Endothelial cell of umbilical vein (primary cell): ENCODE measurements around the gene CALD1. TPM values are rescaled to one million over a fixed set of nuclear protein-coding genes. Genes with fewer than 3 reads are reported as not detected.

ENCODE experiments used
- BruUV-seq: library from RNA; stranded (reverse); fragments of 400-500 nt; replicated peaks from 2 replicates; lab custom pipeline; 2021; lab: Mats Ljungman, UMichigan
- CTCF ChIA-PET: fragments of 300-600, 350-600 bp; sonication (Branson Sonifier 250); formaldehyde crosslinking; loops from one replicate; lab custom pipeline; 2021; ENCODE audit warnings: antibody characterized with exemption, inconsistent platforms; lab: Charles Lee
- POLR2A ChIA-PET: fragments of 300-600, 350-600 bp; sonication (Branson Sonifier 250); formaldehyde crosslinking; loops from one replicate; lab custom pipeline; 2021; ENCODE audit warnings: antibody characterized with exemption, inconsistent platforms; lab: Charles Lee
- DNase-seq: peaks from one replicate; pipeline ENCODE4 v3.0.0-alpha.2; 2011; ENCODE audit warnings: low read depth, low spot score
- FAIRE-seq: peaks from 2 replicates; lab custom pipeline; 2011; peaks lifted over from hg19 to GRCh38; lab: Jason Lieb, UNC
- H2AFZ ChIP-seq: 2 replicates; pipeline ENCODE4 v1.6.0; 2012; ENCODE audit warnings: low read depth, low read length, control low read depth, inconsistent platforms
- H3K27ac ChIP-seq: 2 replicates; pipeline ENCODE4 v1.5.1; 2011; ENCODE audit warnings: low read depth, mild to moderate bottlenecking, control low read depth, low read length, moderate library complexity; ENCODE audit not compliant: insufficient read depth
- H3K27me3 ChIP-seq, 2 experiments: 2 replicates each; pipeline versions ENCODE4 v1.6.0 to v1.6.1; 2011; ENCODE audit warnings: low read length in 2 of 2, mixed read lengths in 1 of 2; ENCODE audit not compliant: control insufficient read depth in 2 of 2, insufficient read depth in 2 of 2
- H3K36me3 ChIP-seq, 2 experiments: 2 replicates in 1 of 2; 3 replicates in 1 of 2; pipeline ENCODE4 v1.5.1; 2011; ENCODE audit warnings: low read length in 2 of 2, mild to moderate bottlenecking in 1 of 2, moderate library complexity in 1 of 2; ENCODE audit not compliant: control insufficient read depth in 2 of 2, insufficient read depth in 2 of 2; ENCODE audit errors: extremely low read depth in 1 of 2
- H3K4me1 ChIP-seq: 3 replicates; pipeline ENCODE4 v1.5.1; 2011; ENCODE audit warnings: mild to moderate bottlenecking, low read length; ENCODE audit not compliant: control insufficient read depth, insufficient read depth; ENCODE audit errors: extremely low read depth
- H3K4me2 ChIP-seq: 2 replicates; pipeline ENCODE4 v1.6.1; 2011; ENCODE audit warnings: low read length, control low read depth, mixed read lengths; ENCODE audit not compliant: insufficient read depth
- H3K4me3 ChIP-seq, 3 experiments: fragments of 200-600 bp in 1 of 3; sonication (generic), shearing (Covaris generic) in 1 of 3; replicated peaks in 1 of 3; 2 replicates each; pipeline ENCODE4 v1.5.1; 2011 to 2016; ENCODE audit warnings: control low read depth in 3 of 3, low read length in 3 of 3, mild to moderate bottlenecking in 2 of 3, inconsistent platforms in 1 of 3, low read depth in 1 of 3, moderate library complexity in 1 of 3; ENCODE audit not compliant: insufficient read depth in 1 of 3
- H3K79me2 ChIP-seq: 2 replicates; pipeline ENCODE4 v1.6.0; 2012; ENCODE audit warnings: low read length, inconsistent platforms; ENCODE audit not compliant: control insufficient read depth, insufficient read depth
- H3K9ac ChIP-seq: replicated peaks from 2 replicates; pipeline ENCODE3; 2011; ENCODE audit warnings: low read length, control low read depth; ENCODE audit not compliant: insufficient read depth; ENCODE audit errors: extremely low read depth
- H3K9me1 ChIP-seq: replicated peaks from 3 replicates; pipeline ENCODE4 v1.6.0; 2011; ENCODE audit warnings: mild to moderate bottlenecking, low read length; ENCODE audit not compliant: control insufficient read depth, insufficient read depth; ENCODE audit errors: extremely low read depth
- H3K9me3 ChIP-seq: replicated peaks from 2 replicates; pipeline ENCODE4 v1.5.1; 2012; ENCODE audit warnings: low read length, inconsistent platforms; ENCODE audit not compliant: control insufficient read depth, insufficient read depth
- H4K20me1 ChIP-seq: replicated peaks from 2 replicates; pipeline ENCODE3; 2011; ENCODE audit warnings: mild to moderate bottlenecking, low read length; ENCODE audit not compliant: control insufficient read depth, insufficient read depth; ENCODE audit errors: extremely low read depth
- EZH2 ChIP-seq: IDR thresholded peaks from 2 replicates; pipeline ENCODE4 v1.6.1; 2012; ENCODE audit warnings: borderline replicate concordance, low read depth, mild to moderate bottlenecking, moderate library complexity, low read length, inconsistent platforms; ENCODE audit not compliant: severe bottlenecking
- FOS ChIP-seq: IDR thresholded peaks from 2 replicates; pipeline ENCODE4 v1.6.1; 2011; ENCODE audit warnings: mild to moderate bottlenecking, low read length, moderate library complexity, borderline replicate concordance; ENCODE audit not compliant: insufficient read depth
- GATA2 ChIP-seq: IDR thresholded peaks from 2 replicates; pipeline ENCODE4 v1.7.0; 2011; ENCODE audit warnings: low read depth, mild to moderate bottlenecking, moderate library complexity, mixed read lengths, low read length; ENCODE audit not compliant: insufficient read length, insufficient read depth
- JUN ChIP-seq: IDR thresholded peaks from 2 replicates; pipeline ENCODE4 v1.6.1; 2011; ENCODE audit warnings: borderline replicate concordance, low read depth; ENCODE audit not compliant: insufficient read length, insufficient read depth
- MYC ChIP-seq: IDR thresholded peaks from one replicate; pipeline ENCODE4 v1.6.1; 2011; ENCODE audit warnings: mild to moderate bottlenecking, low read depth, low read length
- POLR2A ChIP-seq: IDR thresholded peaks from 2 replicates; pipeline ENCODE4 v1.6.1; 2012; ENCODE audit warnings: low read depth, mild to moderate bottlenecking, control low read depth, low read length
- POLR2AphosphoS5 ChIP-seq: IDR thresholded peaks from 2 replicates; pipeline ENCODE4 v1.6.1; 2012; ENCODE audit warnings: low read depth, mild to moderate bottlenecking, control low read depth, low read length, moderate library complexity; ENCODE audit not compliant: insufficient read depth
- dilution Hi-C: fragments of 300-500 bp; cut with MboI; formaldehyde crosslinking; loops from one replicate; pipeline ENCODE4 v1.15.0; 2019; ENCODE audit warnings: low sequenced_read_pairs; ENCODE audit not compliant: extremely low pct_ligation_motif_present
- intact Hi-C: fragments of 100-400 bp; cut with micrococcal nuclease; formaldehyde crosslinking; loops from one replicate; pipeline ENCODE4 v1.10.0; 2022
- polyA plus RNA-seq, 4 experiments: library from polyadenylated mRNA; depleted of rRNA in 3 of 4; stranded (reverse) in 3 of 4; unstranded in 1 of 4; fragments of >200 nt; gene quantifications; 2 replicates each; pipeline versions ENCODE4 v1.2.1 to v1.2.3, GENCODE V29; 2011 to 2012; ENCODE audit warnings: missing spikeins in 1 of 4
- total RNA-seq: library from RNA; stranded (reverse); gene quantifications from 2 replicates; pipeline ENCODE4 v1.2.3, GENCODE V29; 2021
- TF ChIP-seq, protein P1 (sequence below): IDR thresholded peaks from 2 replicates; pipeline ENCODE4 v1.6.1; 2011; ENCODE audit not compliant: insufficient read depth, insufficient read length
- TF ChIP-seq, protein P2 (sequence below), 2 donors: IDR thresholded peaks; 1 replicate in 1 of 2; 2 replicates in 1 of 2; pipeline ENCODE4 v1.5.1; 2011; ENCODE audit warnings: low read length in 2 of 2, mild to moderate bottlenecking in 2 of 2, moderate library complexity in 2 of 2, control low read depth in 1 of 2, inconsistent platforms in 1 of 2, low read depth in 1 of 2; ENCODE audit not compliant: insufficient read depth in 1 of 2; ENCODE audit errors: extremely low read depth in 1 of 2

Gene CALD1
- total and polyA plus RNA-seq, 2 donors (not counting 3 experiments of a cell fraction or from before 2014, with no cell fraction given) = 136 to 307 TPM

DNA sequence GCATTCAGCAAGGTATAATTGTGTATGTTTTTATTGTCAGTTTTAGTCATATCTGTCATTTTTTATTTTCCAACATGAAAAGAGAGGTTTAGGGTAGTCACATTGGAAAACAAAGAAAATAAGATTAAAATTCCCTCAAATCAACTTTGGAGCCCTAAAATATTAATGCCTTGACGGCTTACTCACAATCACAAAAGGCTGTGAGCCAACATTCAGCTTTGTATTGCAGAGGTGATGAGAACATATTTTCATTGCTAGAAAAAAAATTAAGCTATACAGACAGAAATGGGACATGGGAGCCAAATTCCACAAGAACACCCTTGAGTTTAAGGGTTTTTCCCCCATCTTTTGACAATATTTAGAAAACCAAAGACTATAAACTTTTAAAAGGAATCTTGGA is 30.2 kb downstream of the CALD1 start:
- H3K79me2 ChIP-seq = peaks cover 94% of the 10 kb centered on the region
- no peaks in the 10 kb centered on the region for H3K9me3 ChIP-seq
- dilution Hi-C loops = no loop called here
- H3K27ac ChIP-seq = no peak overlapping the region
- H4K20me1 ChIP-seq = no peaks in the 10 kb centered on the region
- CTCF ChIA-PET = interaction anchor here (1.1 to 1.2 kb wide), 2 partner anchors 10 to 176 kb away, joined by 3 read pairs; no protein-coding TSS in a partner anchor
- H3K36me3 ChIP-seq = peaks cover 0 to 3% of the 10 kb centered on the region in 2 experiments
- peaks cover 55% of the 10 kb centered on the region for H3K4me1 ChIP-seq
- H3K27me3 ChIP-seq = no peaks in the 10 kb centered on the region
- FAIRE-seq (no peak), DNase-seq (no peak)
- no peak overlapping the region for H3K4me3 ChIP-seq
- POLR2A ChIA-PET = no interaction called here
- no peak overlapping the region for H2AFZ ChIP-seq
- no TSS peak for BruUV-seq
- intact Hi-C loops = no loop called here
- no peak overlapping the region for H3K9ac ChIP-seq
- no peaks in the 10 kb centered on the region for H3K9me1 ChIP-seq
- no peak for TF ChIP-seq POLR2A
- TF ChIP-seq MYC = no peak
- no peak for TF ChIP-seq EZH2
- TF ChIP-seq, protein P1, sequence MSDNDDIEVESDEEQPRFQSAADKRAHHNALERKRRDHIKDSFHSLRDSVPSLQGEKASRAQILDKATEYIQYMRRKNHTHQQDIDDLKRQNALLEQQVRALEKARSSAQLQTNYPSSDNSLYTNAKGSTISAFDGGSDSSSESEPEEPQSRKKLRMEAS = no peak
- TF ChIP-seq POLR2AphosphoS5 = no peak
- TF ChIP-seq, protein P2, sequence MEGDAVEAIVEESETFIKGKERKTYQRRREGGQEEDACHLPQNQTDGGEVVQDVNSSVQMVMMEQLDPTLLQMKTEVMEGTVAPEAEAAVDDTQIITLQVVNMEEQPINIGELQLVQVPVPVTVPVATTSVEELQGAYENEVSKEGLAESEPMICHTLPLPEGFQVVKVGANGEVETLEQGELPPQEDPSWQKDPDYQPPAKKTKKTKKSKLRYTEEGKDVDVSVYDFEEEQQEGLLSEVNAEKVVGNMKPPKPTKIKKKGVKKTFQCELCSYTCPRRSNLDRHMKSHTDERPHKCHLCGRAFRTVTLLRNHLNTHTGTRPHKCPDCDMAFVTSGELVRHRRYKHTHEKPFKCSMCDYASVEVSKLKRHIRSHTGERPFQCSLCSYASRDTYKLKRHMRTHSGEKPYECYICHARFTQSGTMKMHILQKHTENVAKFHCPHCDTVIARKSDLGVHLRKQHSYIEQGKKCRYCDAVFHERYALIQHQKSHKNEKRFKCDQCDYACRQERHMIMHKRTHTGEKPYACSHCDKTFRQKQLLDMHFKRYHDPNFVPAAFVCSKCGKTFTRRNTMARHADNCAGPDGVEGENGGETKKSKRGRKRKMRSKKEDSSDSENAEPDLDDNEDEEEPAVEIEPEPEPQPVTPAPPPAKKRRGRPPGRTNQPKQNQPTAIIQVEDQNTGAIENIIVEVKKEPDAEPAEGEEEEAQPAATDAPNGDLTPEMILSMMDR (IDR thresholded peaks at IDR 0.05; ENCODE audit: extremely low read depth in 1 of 2, insufficient read depth in 1 of 2, low read depth in 1 of 2, low read length in 2 of 2) = no peak
- TF ChIP-seq JUN = no peak
- no peak for TF ChIP-seq GATA2
- TF ChIP-seq FOS = no peak
- no peak overlapping the region for H3K4me2 ChIP-seq
